H7 (cell line): ENCODE results near the gene HELQ. TPM values are rescaled to one million over a fixed set of nuclear protein-coding genes. Genes with fewer than 3 reads are reported as not detected.
A peak's percentile ranks its signal among the peaks of the same experiment; 100 is the strongest.

ENCODE experiments used
- DNase-seq: peaks from one replicate; pipeline ENCODE4 v3.0.0; 2012
- H3K27me3 ChIP-seq: 2 replicates; pipeline ENCODE4 v1.6.0; 2011; ENCODE audit warnings: mild to moderate bottlenecking, low read length; ENCODE audit not compliant: control insufficient read depth, insufficient read depth
- H3K36me3 ChIP-seq: replicated peaks from 2 replicates; pipeline ENCODE4 v1.5.1; 2011; ENCODE audit warnings: low read length; ENCODE audit not compliant: control insufficient read depth, insufficient read depth
- H3K4me3 ChIP-seq: 2 replicates; pipeline ENCODE4 v1.5.1; 2011; ENCODE audit warnings: low read depth, mild to moderate bottlenecking, control low read depth, low read length, moderate library complexity; ENCODE audit not compliant: insufficient read depth
- total RNA-seq: library from RNA; depleted of rRNA; stranded (reverse); fragments of >200 nt; shearing (Covaris generic); gene quantifications from 2 replicates; pipeline ENCODE4 v1.2.3, GENCODE V29; 2014; rRNA removed

The HELQ gene
- total RNA-seq, 1 experiment from 2014 or later: 6.8 TPM

GRCh38 chr4:83371235-83371634 lies 84.4 kb downstream of the HELQ start:
- H3K27me3 ChIP-seq: no peaks in the 10 kb centered on the region
- H3K4me3 ChIP-seq: no peak overlapping the region
- no peak for DNase-seq
- H3K36me3 ChIP-seq: no peaks in the 10 kb centered on the region

- no peak for DNase-seq
- Histone ChIP-seq H3K36me3 (no peaks in the 10 kb centered on the region), H3K4me3 (no peak overlapping the region), H3K27me3 (no peaks in the 10 kb centered on the region)
Observed at GRCh38 chr4:83370640-83370906, 85.0 kb downstream of the HELQ start.

- no peaks in the 10 kb centered on the region for H3K27me3 ChIP-seq
- DNase-seq: no peak
- no peaks in the 10 kb centered on the region for H3K36me3 ChIP-seq
- no peak overlapping the region for H3K4me3 ChIP-seq
Observed at GRCh38 chr4:83369831-83370639, 85.6 kb downstream of the HELQ start.

GRCh38 chr4:83364312-83364711 lies 91.3 kb downstream of the HELQ start:
- Histone ChIP-seq H3K36me3 (no peaks in the 10 kb centered on the region), H3K4me3 (no peak overlapping the region), H3K27me3 (no peaks in the 10 kb centered on the region)
- no peak for DNase-seq

GRCh38 chr4:83362492-83363329 lies 92.9 kb downstream of the HELQ start:
- no peak for DNase-seq
- Histone ChIP-seq H3K4me3 (no peak overlapping the region), H3K27me3 (no peaks in the 10 kb centered on the region), H3K36me3 (no peaks in the 10 kb centered on the region)

GRCh38 chr4:83361416-83362103 lies 94.1 kb downstream of the HELQ start:
- peak; percentile 54 for DNase-seq
- H3K36me3 ChIP-seq: no peaks in the 10 kb centered on the region
- H3K27me3 ChIP-seq: no peaks in the 10 kb centered on the region
- no peak overlapping the region for H3K4me3 ChIP-seq

- DNase-seq: no peak
- no peaks in the 10 kb centered on the region for H3K36me3 ChIP-seq
- H3K27me3 ChIP-seq: no peaks in the 10 kb centered on the region
- no peak overlapping the region for H3K4me3 ChIP-seq
Observed at GRCh38 chr4:83360018-83360417, 95.6 kb downstream of the HELQ start.

GRCh38 chr4:83358410-83358809 lies 97.2 kb downstream of the HELQ start:
- no peaks in the 10 kb centered on the region for H3K27me3 ChIP-seq
- no peak for DNase-seq
- no peak overlapping the region for H3K4me3 ChIP-seq
- H3K36me3 ChIP-seq: no peaks in the 10 kb centered on the region

Other genes starting within 250 kb of the HELQ start
- 15.9 and 17.1 TPM in 2 replicates for gene COQ2, start 171.0 kb downstream of the HELQ start, total RNA-seq
- gene HPSE, start 121.0 kb downstream of the HELQ start, total RNA-seq: 0.62 and 0.78 TPM in 2 replicates
- 31.0 and 42.0 TPM in 2 replicates for gene MRPS18C, start 235 bp upstream of the HELQ start, total RNA-seq
- gene ABRAXAS1, start 29.3 kb upstream of the HELQ start, total RNA-seq: 15.9 and 17.0 TPM in 2 replicates
- gene GPAT3, start 80.3 kb upstream of the HELQ start, total RNA-seq: 0.59 and 0.73 TPM in 2 replicates